Epithelial cell of prostate (primary cell): Measurements from ENCODE around the gene CHCHD1.
A peak's percentile ranks its signal among the peaks of the same experiment; 100 is the strongest.
"Not testable (repeated sequence)": the region's sequence is repeated elsewhere in the genome, so short reads cannot be mapped to it uniquely, and the experiment has no call there.

Experiments
- DNase-seq: peaks from one replicate; pipeline ENCODE4 v3.0.0-alpha.2; 2011; ENCODE audit warnings: low read depth, low spot score
- H3K27ac ChIP-seq: fragments of 450-650 bp; 2 replicates; pipeline ENCODE4 v1.5.1; 2017; ENCODE audit warnings: mild to moderate bottlenecking

CHCHD1 gene

GRCh38 chr10:73765066-73765465, 16.8 kb upstream of the CHCHD1 start:
- H3K27ac ChIP-seq, result no peak overlapping the region
- DNase-seq, result no peak

- H3K27ac ChIP-seq, result no peak overlapping the region
- no peak for DNase-seq
These were observed 13.0 kb upstream of the CHCHD1 start for GRCh38 chr10:73768881-73769280.

DNA sequence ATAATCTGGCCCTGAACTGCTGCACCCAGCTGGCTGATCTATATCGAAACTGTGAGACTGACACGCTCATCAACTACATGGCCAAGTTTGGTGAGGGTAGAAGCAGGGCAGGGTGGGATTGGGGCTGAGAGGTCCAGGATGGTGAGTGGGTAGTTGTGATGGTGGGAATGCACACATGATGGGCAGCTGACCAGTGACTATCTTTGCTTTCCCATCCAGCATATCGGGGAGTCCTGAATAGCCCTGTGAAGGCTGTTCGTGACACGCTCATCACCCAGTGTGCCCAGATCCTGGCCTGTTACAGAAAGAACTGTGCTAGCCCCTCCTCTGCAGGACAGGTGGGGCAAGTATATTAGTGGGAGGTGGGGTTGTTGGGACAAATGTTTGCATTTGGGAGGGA, 12.5 kb upstream of the CHCHD1 start:
- no peak for DNase-seq
- H3K27ac ChIP-seq, result no peak overlapping the region

- DNase-seq, result no peak
- H3K27ac ChIP-seq, result peak overlapping the region; percentile 92
These were observed 10.0 kb upstream of the CHCHD1 start for GRCh38 chr10:73771722-73772280.

DNA sequence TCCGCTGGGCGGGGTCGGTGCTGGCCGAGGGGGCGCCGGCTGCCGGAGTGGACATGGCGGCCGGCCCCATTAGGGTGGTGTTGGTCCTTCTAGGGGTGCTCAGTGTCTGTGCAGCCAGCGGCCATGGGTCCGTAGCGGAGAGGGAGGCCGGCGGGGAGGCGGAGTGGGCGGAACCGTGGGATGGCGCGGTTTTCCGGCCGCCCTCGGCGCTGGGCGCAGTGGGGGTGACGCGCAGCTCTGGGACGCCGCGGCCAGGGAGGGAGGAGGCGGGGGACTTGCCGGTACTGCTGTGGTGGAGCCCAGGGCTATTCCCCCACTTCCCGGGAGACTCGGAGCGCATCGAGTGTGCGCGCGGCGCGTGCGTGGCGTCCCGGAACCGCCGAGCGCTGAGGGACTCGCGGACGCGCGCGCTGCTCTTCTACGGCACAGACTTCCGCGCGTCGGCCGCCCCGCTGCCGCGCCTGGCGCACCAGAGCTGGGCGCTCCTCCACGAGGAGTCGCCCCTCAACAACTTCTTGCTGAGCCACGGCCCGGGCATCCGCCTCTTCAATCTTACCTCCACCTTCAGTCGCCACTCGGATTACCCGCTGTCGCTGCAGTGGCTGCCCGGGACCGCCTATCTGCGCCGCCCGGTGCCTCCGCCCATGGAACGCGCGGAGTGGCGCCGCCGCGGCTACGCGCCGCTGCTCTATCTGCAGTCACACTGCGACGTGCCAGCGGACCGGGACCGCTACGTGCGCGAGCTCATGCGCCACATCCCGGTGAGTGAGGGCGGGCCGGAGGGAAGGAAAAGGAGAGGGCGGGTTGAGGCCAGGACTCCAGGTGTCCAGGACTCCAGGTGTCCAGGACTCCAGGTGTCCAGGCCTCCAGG, 9.3 kb upstream of the CHCHD1 start:
- H3K27ac ChIP-seq, result peak overlapping the region; percentile 92
- DNase-seq, result peak; percentile 60

DNA sequence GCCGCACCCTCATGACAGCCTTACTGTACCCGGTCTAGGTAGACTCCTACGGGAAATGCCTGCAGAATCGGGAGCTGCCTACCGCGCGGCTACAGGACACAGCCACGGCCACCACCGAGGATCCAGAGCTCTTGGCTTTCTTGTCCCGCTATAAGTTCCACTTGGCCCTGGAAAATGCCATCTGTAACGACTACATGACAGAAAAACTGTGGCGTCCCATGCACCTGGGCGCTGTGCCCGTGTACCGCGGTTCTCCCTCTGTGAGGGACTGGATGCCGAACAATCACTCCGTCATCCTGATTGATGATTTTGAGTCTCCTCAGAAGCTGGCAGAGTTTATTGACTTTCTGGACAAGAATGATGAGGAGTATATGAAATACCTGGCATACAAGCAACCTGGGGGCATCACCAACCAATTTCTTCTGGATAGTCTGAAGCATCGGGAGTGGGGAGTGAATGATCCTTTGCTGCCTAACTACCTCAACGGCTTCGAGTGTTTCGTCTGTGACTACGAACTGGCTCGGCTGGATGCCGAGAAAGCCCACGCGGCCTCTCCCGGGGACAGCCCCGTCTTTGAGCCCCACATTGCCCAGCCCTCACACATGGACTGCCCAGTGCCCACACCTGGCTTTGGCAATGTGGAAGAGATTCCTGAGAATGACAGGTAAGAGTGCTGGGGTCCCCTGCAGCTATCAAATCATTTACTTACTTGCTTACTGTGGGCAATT, 8.5 kb upstream of the CHCHD1 start:
- DNase-seq, result no peak
- H3K27ac ChIP-seq, result peak overlapping the region; percentile 92

GRCh38 chr10:73774637-73775036, 7.2 kb upstream of the CHCHD1 start:
- H3K27ac ChIP-seq, result no peak overlapping the region
- DNase-seq, result no peak

GRCh38 chr10:73779018-73779417, 2.8 kb upstream of the CHCHD1 start:
- no peak for DNase-seq
- H3K27ac ChIP-seq, result no peak overlapping the region

- no peak overlapping the region for H3K27ac ChIP-seq
- no peak for DNase-seq
These were observed 2.2 kb upstream of the CHCHD1 start for GRCh38 chr10:73779539-73780197.

DNA sequence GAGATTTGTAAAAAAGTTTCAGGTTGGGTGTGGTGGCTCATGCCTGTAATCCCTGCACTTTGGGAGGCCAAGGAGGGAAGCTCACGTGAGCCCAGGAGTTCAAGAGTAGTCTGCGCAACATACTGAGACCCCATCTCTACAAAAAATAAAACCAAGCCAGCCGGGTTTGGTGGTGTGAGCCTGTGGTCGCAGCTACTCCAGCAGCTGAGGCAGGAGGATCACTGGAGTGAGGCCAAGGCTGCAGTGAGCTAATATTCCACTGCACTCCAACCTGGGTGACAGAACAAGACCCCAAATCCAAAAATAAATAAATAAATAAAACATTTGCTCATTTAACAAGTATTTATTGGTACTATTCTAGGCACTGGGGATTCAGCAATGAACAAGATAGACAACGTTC, 1.5 kb upstream of the CHCHD1 start:
- no peak for DNase-seq
- H3K27ac ChIP-seq, result no peak overlapping the region

- peak overlapping the region; percentile 75 for H3K27ac ChIP-seq
- no peak for DNase-seq
These were observed 882 bp upstream of the CHCHD1 start for GRCh38 chr10:73780966-73781365.

GRCh38 chr10:73781548-73781878, 335 bp upstream of the CHCHD1 start:
- peak overlapping the region; percentile 75 for H3K27ac ChIP-seq
- no peak for DNase-seq

- peak overlapping the region; percentile 75 for H3K27ac ChIP-seq
- no peak for DNase-seq
These were observed 869 bp downstream of the CHCHD1 start for GRCh38 chr10:73782749-73783085.

DNA sequence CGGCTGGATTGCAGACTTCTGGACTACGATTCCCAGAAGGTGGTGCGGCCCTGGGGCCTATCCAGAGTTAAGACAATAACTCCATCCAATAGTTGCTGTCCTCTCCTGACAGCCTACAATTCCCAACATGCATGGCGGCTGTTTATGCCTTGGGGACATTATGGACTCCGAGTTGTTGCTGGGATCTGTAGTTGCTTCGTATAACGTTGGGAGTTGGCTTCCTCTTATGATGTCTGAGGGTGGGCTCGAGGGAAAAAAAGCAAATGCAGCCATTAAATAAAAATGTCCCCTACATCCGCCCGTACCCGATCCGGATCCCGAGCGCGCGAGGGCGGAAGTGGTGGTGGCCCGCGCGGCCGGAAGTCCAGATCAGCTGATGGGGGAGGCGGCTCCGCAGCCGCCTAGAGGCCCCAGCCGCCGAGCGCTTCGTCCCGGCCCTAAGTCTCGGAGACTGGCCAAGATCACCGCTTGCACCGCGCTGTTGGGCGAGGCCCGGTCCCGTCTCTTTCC, 3.4 kb downstream of the CHCHD1 start, which contains the start of gene ZSWIM8:
Gene ZSWIM8, plus strand, starts transcription at position 396 of the 510 bp plus-strand sequence. CDS start 273 bp downstream, outside the sequence.
- H3K27ac ChIP-seq, result peak within 1 kb of the TSS; percentile 90
- DNase-seq, result peak; percentile 78

DNA sequence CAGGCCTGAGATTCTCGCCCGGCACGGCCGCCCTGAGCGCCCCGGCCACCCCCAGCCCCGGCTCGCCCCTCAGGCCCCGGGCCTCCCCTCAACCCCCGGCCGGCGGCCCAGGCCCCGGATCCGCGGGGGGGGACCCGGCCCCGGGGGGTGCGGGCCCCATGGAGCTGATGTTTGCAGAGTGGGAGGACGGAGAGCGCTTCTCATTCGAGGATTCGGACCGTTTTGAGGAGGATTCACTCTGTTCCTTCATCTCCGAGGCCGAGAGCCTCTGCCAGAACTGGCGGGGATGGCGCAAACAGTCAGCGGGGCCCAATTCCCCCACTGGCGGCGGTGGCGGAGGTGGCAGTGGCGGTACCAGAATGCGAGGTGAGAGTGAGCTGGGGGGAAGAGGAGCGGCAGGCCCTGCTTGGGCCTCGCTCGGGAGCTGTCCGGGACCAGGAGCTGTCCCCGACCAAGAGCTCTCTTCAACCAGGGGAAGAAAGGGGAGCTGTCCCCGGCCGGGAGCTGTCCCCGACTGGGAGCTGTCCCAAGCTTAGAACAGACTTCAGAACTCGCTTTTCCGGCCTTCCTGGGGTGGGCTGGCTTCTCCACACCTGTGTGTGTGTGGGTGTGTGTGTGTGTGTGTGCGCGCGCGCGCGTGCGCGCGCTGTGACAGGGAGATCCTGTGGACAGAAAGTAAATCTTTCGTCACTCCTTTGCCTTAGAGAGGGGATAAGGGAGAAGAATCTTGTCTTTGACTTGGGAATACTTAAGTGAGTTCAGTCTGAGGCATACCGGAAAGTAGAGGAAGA, 4.1 kb downstream of the CHCHD1 start:
- DNase-seq, result peak; percentile 10
- H3K27ac ChIP-seq, result peak overlapping the region; percentile 90

DNA sequence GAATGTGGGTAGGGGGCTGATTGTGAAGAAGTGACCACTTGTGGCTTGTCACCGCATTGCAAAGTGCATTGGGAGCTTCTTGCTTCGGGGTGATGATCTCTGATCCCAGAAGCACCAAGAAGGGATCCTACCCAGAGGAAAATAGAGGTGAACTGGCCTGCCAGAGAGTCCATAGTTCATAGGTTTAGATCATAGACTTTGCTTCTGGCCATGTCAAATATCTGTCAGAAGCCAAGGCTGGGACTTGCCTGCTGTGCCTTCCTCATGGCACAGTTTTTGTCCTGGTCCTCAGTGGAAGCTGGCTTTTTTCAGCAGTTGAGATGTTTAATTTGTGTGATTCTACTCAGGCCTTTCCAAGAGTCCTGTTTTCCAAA, 4.7 kb downstream of the CHCHD1 start:
- DNase-seq, result no peak
- H3K27ac ChIP-seq, result peak overlapping the region; percentile 90

- DNase-seq, result not testable (repeated sequence)
These were observed 5.4 kb downstream of the CHCHD1 start for GRCh38 chr10:73787031-73787800.

GRCh38 chr10:73788864-73789658, 7.2 kb downstream of the CHCHD1 start:
- no peak for DNase-seq
- H3K27ac ChIP-seq, result no peak overlapping the region

More at GRCh38 chr10:73787031-73787800, 5.4 kb downstream of the CHCHD1 start:
- H3K27ac ChIP-seq, result not testable (repeated sequence)
